GM18526 (cell line): ENCODE measurements around the gene ROPN1L.

Experiments
- POLR2A ChIP-seq: IDR thresholded peaks from 3 replicates; pipeline ENCODE4 v1.6.1; 2011; ENCODE audit not compliant: insufficient read length; ENCODE audit errors: extremely low read depth

The ROPN1L gene

DNA sequence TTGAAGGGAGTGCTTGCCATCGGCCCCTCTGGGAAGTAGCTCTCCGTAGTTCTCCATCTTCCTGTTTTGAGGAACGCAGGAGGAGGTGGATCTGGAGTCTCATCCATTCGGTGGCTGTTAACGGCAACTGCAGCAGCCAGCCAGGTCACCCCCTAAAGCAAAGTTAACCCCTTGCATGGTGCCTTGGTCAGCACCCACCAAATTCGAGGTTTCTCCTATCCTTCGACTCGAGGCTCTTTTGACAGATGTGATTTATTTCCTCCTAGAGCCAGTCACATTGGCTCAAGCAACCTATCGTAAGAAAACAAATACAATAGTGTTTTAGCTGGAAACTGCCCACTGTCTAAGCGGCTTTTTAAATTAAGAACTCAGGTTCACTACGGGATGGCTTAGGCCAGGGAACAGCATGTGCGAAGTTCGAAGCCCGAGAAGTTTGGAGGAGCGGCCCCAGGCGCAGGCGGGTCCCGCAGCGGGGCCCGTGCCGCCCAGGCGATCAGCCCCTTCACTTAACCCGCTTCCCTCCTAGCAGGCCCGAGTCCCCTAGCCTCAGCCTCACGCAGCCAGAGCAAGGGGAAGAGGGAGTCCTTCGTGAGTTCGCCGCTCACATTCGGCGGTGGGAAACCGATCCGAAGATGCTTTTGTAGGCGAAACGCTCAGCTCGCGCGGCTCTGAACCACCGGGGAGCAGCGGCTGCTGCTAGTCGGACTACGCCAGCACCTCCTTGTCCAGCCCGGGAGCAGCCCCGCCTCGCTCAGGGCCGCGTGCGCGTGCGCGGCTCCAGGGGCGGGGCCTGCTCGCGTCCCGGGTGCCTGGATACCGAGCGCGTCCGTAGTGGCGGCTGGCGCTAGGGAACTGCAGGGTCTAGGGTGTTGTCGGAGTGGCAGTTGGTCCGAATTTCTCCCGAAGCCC lies at the start of gene ROPN1L:
TSS of gene ROPN1L (plus strand) at position 797 of the 909 bp plus-strand sequence. CDS start 289 bp downstream, outside the sequence.
- peak; percentile 46 for TF ChIP-seq POLR2A

- TF ChIP-seq POLR2A: no peak
Measured at GRCh38 chr5:10393491-10393890, 48.2 kb upstream of the ROPN1L start.

- TF ChIP-seq POLR2A: no peak
Measured at GRCh38 chr5:10396552-10396951, 45.1 kb upstream of the ROPN1L start.

DNA sequence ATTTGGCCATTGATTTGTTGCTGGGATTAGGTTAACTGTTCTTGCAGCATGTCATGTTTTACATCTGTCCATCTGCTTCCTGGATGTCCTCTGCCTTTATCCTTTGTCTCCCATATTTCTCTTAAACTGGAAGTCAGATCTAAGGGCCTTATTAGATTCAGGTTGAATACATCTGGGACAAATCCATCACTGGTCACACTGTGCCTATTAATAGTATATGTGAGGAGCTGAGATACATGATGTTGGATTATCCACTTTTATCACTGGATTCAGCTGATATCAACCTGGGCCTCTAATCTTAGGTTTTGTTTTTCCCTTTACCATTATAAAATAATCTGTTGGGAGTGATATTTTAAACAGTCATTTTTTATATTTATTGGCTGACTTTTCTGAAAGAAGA lies 41.8 kb upstream of the ROPN1L start:
- TF ChIP-seq POLR2A: no peak

DNA sequence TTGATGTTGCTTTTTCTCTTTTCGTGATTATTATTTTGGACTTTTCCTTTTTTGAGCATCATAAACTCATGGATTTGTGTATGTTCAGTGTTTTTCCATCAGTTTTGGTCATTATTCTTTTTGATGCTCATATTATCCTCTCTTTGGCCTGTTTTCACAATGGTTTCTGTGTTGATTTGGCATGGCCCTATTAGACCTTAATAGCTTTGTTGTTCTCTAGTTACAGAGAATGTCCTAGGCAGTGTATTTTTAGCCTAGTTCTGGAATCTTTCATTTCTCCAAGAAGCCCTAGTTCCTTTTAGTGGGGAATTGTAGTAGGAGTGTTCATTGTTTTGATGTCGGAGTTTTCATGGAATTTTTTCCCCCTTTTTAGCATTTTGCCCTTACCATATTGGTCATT lies 41.3 kb upstream of the ROPN1L start:
- no peak for TF ChIP-seq POLR2A

DNA sequence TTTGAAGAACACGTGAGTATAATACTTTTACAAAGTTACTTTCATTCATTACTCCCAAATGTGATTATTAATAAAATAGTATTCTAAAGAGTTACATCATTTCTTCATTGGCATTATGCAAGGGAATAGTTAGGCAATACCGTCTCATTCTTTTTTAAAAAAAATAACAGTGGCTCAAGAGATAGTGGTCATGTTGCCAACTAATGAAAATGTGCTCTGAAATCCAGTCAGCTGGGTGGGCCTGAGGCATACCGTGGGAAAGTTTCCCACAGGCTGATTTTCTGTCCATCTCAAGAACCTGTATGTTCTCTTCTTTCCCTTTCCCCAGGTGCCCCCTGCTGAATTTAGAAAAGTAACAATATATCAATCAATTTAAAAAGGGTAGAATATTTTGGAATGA lies 40.8 kb upstream of the ROPN1L start:
- TF ChIP-seq POLR2A: no peak

- TF ChIP-seq POLR2A: no peak
Measured at GRCh38 chr5:10401498-10401897, 40.2 kb upstream of the ROPN1L start.

GRCh38 chr5:10403829-10404228 lies 37.9 kb upstream of the ROPN1L start:
- TF ChIP-seq POLR2A: no peak

DNA sequence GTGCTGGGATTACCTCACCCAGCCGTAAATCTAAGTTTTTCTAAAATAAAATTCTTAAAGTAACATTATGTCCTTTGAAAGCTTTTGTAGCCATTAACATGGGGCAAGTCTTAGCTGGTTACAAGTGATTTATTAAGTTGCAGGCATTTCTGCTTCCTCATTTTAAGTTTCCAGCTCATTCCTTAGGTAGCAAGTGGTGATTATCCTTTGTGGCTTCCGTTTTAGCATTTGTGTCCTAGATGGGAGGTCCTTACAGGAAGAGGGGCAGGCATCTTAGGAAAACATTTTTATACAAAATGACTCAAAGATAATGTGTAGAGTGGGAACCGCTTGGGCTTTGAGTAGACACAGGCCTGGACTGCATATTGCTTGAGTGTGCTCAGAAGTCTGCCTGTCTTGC lies 35.0 kb upstream of the ROPN1L start:
- no peak for TF ChIP-seq POLR2A

GRCh38 chr5:10409504-10409903 lies 32.2 kb upstream of the ROPN1L start:
- TF ChIP-seq POLR2A: no peak

DNA sequence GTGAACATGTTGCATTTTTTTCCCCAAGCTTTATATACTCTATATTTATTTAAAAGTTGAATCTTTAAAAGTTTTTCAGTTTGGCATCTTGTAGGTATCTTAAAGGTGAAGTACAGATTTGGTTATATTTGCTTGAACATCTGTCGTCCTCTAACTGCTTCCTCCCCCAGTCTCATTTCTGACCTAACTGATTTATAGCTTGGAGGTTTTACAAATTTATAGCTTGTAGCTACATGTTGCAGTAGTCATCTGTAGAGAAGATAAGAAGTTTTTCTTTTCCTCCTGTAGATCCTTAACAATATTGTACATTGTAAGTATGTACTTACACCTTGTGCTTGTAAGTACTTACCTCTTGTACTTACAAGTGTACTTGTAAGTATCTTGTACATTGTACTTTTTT lies 31.0 kb upstream of the ROPN1L start:
- TF ChIP-seq POLR2A: no peak

GRCh38 chr5:10411336-10411735 lies 30.3 kb upstream of the ROPN1L start:
- TF ChIP-seq POLR2A: no peak

- TF ChIP-seq POLR2A: no peak
Measured at GRCh38 chr5:10416868-10417267, 24.8 kb upstream of the ROPN1L start.

DNA sequence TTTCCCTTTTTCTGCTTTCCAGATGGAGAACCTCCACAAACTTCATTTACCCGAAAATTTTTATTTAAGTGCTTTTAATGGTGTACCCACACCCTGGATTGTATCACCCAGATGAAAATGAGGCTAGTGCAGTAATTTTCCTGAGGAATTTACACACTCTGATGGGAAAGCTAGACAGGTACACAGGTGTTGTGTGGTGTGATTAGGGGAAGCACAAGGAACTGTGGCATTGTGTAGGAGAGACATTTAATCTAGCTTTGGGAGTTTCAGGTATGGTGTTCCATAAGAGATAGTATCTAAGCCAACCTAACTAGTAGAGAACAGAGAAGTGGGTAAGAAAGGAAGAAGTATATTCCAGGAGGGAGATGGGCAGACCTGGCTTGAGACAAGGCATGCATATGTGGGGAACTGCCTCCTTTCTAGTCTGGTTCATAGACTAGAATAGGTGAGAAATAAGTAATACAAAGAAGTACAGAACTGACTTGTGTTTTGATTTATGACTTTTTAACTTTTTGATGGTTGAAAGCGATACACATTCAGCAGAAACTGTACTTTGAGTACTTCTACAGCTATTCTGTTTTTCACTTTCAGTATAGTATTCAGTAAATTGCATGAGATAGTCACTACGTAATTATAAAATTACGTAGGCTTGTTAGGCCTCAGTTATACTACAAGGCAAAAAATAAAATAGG lies 22.9 kb upstream of the ROPN1L start:
- no peak for TF ChIP-seq POLR2A

DNA sequence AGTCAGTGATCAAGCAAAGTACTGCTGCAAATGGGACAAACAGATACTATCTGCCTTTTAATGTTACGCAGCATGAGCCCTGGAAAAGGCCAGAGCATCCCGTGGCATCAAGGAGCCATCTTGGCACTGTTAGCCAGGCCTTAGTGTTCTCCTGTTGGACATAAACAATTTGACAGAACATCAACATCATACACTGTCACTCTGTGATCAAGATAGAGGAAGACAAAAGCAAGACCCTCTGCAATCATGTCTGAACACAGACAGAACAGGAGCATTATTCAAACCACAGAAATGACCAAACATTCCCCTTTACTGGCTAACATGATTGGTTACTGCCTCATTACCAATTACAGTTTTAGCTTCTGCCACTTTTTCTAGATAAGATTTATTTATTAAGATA lies 21.2 kb upstream of the ROPN1L start:
- TF ChIP-seq POLR2A: no peak

DNA sequence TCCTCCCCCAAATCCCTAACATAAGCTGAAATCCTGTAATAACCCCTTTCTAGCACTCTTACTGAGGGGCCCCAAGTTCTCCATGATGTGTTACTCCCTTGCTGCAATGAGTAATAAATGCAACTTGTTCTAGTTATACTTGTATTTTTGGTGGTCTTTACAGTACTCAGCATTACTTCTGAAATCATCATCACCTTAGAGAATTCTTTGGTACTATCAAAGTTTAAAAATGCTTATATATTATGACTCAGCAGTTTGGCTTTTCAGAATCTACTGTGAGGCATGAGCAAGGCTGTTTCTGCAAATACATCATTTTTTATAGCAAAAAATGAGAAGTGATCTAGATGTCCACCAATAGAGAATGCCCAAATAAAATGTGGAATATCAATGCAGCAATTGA lies 20.7 kb upstream of the ROPN1L start:
- no peak for TF ChIP-seq POLR2A
